GM18511 (cell line): ENCODE data around the gene BCAS2.
"Not testable (repeated sequence)": the region's sequence is repeated elsewhere in the genome, so short reads cannot be mapped to it uniquely, and the experiment has no call there.

Experiments used
- ATAC-seq: cut with Tn5 transposase; IDR thresholded peaks from one replicate; pipeline ENCODE4 v1.9.1; 2021; ENCODE audit warnings: mild to moderate bottlenecking, moderate library complexity; ENCODE audit not compliant: unreplicated experiment

Gene BCAS2

DNA sequence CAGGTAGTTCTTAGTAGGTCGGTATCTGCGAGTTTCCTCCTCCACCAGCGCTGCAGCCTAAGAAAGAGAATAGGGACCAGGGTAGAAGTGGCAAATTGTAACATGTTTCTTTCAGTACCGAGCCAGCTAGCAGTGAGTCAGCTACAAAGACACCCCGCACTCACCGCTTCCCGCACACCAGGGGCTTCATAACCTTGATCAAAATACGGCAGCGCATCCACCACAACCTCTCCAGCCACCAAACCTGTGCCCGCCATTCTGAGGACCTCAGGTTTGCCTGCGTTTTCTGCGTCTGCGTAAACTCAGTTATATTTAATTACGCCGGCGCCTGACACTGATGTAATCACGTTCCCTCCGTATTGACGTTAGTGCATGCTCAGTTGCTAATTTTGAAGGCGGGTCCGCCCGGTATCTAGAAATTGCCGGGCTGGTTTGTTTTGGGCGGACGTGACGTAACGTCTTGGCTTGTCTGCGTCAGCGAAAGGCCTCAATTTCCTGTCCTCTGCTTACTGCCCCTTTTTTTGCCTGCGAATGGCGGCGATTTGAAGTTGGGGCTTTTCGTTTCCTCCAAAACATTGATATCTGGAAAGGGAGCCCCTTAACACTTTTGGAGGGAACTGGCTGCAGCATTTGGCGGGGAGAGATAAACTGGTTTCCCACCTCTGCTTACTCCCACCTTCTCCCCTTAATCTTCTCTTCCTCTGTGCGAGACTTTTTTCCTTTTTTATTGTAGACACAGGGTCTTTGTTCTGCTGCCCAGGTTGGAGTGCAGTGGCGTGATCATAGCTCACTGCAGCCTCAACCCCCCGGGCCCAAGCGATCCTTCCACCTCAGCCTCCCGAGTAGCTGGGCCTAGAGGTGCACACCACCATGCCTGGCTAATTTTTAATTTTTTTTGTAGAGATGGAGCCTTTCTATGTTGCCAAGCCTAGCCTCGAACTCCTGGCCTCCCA lies at the start of gene BCAS2:
Gene BCAS2, minus strand, starts transcription at position 281 of the 953 bp plus-strand sequence. Its CDS starts 24 bp downstream, at position 257.
- ATAC-seq = peak; percentile 100

- no peak for ATAC-seq
Observed at GRCh38 chr1:114627107-114627506, 45.7 kb upstream of the BCAS2 start.

GRCh38 chr1:114623364-114623763 lies 41.9 kb upstream of the BCAS2 start:
- ATAC-seq = no peak

DNA sequence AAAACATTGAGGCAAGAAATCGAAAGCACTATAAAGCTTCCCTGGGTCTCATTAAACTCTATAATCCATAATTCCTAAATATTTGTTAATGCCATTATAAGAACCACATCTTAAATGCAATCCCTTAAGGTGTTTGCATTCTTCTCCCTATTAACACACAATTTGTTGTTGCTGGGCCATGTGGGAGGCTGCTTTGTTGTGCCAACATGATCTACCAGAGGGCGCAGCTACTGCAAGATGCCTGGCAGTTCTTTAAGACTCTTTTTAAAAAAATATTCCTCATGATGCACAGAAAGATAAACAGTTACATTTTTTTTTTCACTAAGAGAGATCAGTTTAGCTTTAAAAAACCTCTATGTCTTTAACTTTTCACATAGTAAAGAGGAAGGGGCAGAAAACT lies 39.0 kb upstream of the BCAS2 start:
- no peak for ATAC-seq

GRCh38 chr1:114618606-114619005 lies 37.2 kb upstream of the BCAS2 start:
- ATAC-seq = no peak

DNA sequence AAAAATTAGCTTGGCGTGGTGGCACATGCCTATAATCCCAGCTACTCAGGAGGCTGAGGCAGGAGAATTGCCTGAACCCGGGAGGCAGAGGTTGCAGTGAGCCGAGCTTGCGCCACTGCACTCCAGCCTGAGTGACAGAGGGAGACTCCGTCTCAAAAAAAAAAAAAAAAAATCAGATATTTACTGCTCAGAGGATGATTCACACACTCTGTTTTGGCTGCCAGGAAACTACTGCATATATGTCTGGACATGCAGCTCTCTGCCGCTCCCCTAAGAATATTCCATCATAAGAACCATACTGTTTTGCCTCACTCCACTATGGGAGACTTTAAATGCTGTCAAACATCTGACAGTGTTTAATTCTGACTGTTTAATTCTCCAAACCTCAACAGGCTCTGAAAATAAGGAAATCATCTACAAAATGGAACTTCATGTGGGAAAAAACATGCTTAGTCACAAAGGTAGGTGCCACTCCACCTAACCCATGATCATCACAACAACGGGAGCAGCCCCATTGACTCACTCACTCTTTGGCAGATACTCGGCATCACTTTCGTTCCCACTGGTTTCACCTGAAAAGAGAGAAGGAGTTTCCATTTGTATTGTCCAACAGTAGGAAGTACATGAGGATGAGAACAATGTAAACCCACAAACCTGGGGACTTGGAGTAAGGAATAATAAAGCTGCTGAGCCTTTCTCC lies 29.3 kb upstream of the BCAS2 start:
- no peak for ATAC-seq

DNA sequence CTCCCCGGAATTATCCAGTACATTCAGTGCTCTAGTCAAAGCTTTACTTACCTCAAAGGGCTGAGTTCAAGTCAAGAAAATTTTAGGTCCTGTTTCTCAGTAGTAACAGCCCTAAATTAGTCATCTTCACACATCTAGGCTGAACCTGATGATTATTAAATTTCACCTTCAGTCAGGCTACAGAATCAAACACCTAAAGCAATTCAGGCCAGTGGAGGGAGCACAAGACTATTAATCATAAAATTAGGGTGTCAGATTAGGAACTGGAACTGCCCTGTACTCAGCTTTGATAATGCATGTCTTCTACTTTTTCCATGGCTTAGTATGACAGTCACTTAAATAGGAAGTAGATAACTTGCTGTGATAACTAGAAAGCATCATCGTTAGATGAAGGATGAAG lies 28.4 kb upstream of the BCAS2 start:
- ATAC-seq = no peak

DNA sequence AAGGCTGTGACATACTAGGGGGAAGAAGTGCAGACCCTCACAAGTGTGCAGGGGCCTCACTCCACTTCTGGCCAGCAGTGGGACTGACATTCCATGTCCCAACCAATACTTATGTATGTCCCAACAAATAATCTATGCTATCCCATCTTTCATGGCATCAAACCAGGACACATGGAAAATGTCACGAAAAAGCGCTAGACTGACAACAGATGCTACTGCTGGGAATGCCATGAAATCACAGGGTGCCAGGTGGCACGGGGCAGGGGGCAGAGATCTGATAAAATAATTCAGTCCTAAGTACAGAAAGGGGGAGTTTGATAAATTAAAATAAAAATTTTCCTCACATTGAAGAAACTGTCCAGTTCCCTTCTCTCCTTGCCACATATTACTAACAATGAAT lies 27.6 kb upstream of the BCAS2 start:
- ATAC-seq = no peak

GRCh38 chr1:114607223-114607622 lies 25.8 kb upstream of the BCAS2 start:
- no peak for ATAC-seq

- ATAC-seq = no peak
Observed at GRCh38 chr1:114597949-114598348, 16.5 kb upstream of the BCAS2 start.

GRCh38 chr1:114595602-114596001 lies 14.2 kb upstream of the BCAS2 start:
- ATAC-seq = no peak

DNA sequence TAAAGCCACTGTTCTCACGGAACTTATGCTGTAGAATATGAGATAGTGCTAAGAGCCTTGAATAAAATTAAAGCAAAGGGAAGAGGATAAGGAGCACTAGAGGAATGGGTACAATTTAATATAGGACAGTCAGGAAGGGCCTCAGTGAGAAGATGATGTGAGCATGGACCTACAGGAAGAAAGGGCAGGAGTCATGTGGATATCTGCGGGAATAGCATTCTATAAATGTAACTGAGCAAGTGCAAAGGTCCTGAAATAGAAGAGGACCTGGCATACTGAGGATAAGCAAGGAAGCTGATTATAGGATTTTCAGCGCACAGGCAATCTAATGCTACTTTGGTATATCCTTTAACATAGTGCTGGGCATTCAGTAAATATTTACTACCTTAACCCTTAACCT lies 12.6 kb upstream of the BCAS2 start:
- no peak for ATAC-seq

DNA sequence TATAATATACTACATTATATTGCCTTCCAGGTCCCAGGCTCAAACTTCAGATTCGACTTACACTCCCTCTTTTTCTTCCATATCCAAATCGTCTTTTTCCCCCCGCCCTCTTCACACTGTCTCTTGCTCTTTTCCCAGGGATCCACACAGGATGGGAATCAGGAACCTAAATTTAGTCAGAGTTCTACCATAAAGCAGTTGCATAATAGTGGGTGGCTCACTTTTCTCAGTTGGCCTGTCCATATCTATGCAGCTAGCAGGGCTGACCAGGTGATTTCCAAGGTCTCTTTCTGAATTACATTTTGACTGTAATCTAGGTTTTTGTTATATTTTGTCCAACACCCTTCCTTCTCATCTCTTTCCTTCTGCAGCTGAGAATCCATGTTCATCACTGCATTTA lies 7.7 kb upstream of the BCAS2 start:
- no peak for ATAC-seq

DNA sequence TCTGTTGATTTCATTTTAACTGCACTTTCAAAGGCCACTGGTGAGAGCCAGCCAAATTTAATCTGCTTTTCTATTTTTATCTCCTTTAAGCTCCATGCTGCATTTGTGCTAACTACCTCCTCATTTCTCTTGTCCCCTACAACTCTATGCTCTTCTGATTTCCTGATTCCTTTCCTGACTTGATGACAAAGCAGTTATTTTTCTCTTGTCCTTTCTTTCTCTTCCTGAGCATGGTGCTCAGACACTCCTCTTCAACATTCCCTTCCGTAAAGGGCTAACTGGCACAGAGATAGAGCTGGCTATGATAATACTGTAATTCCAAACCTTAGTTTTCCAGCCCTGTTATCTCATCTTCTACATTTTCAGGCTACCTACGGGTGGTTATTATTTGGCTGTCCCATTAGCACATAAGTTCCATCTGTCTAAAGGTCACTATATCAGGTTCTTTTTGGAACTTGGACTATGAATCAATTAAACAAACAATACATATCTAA lies 6.8 kb upstream of the BCAS2 start:
- no peak for ATAC-seq

DNA sequence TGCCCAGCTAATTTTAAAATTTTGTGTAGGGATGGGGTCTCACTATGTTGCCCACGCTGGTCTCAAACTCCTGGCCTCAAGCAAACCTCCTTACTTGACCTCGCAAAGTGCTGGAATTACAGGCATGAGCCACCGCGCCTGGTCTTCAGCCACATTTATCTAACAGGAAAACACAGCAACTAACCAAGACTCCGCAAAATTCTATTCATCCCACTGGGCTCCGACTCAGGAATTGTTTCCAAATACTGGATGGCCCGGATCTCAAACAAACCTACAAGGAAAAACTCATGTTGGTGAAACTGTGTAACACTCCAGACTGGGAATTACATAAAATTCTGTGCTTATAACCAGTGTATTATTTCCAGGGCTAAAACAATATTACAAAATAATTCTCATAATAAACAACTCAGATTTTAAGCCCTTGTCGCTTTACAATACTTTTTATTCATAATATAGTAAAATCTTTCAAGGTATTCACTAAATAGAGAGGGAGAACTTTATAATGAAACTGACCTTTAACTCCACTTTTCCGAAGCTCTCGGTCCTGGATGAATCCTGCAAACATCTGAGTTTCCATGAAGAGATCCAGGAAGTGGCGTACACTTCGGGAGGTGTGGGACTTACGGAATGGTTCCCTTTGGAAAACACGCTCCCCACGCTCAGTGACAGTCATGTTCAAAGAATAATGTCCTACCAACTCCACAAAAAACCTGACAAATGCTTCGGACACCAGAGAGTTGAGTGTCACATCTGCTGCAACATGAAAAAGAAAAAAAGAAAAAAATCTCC lies 6.0 kb upstream of the BCAS2 start:
- no peak for ATAC-seq

DNA sequence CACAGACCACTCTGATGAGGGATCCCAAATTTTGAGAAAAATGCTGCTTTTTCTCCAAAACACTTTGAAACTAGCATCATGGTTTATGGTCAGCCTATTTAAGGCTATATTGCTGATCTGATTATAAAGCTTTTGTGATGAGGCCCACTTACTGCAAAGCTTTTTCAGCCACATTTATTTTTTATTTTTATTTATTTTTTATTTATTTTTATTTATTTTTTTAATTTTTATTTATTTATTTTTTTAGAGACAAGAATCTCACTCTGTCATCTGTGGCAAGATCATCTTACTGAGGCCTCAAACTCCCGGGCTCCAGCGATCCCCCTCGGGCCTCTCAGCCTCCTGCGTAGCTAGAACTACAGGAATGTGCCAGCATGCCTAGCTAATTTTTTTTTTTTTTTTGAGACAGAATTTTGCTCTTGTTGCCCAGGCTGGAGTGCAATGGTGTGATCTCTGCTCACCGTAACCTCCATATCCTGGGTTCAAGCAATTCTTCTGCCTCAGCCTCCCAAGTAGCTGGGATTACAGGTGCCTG lies 5.2 kb upstream of the BCAS2 start:
- ATAC-seq = no peak

DNA sequence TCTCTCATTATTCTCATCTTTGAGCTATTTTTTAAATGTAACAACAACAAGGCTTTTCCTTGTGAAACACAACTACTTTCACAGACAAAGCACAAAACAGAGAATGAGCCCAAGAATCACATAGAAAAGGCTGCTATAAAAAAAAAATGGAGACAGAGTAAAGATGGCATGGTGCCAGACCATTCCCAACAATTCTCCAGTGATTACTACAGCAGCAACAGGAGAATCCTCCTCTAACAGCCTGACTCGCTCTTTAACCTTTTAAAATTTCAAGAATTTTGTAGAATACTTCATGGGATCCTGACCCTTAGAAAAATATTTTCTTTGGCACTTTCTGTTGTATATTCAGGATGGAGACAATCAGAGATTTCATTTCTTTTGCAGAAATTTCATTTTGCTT lies 3.8 kb upstream of the BCAS2 start:
- no peak for ATAC-seq

DNA sequence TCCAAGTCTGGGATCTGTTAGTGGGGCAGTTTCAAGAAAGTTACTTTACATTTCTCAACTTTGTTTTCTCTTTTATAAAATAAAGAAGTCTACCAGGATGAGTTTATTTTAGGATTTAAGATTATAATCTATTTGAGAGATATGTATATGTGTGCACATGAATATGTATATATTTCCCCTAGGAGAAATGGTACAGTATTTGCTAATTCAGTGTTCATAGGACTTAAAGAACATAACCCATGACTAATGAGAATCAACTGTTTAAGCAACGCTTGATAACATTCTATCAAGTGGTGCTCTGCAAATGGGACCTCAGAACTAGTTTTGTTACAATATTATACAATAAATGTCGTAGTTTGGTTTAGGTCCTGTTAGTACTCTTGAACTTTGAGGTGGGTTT lies 7.0 kb downstream of the BCAS2 start:
- ATAC-seq = no peak

GRCh38 chr1:114564141-114564540 lies 17.3 kb downstream of the BCAS2 start:
- no peak for ATAC-seq

DNA sequence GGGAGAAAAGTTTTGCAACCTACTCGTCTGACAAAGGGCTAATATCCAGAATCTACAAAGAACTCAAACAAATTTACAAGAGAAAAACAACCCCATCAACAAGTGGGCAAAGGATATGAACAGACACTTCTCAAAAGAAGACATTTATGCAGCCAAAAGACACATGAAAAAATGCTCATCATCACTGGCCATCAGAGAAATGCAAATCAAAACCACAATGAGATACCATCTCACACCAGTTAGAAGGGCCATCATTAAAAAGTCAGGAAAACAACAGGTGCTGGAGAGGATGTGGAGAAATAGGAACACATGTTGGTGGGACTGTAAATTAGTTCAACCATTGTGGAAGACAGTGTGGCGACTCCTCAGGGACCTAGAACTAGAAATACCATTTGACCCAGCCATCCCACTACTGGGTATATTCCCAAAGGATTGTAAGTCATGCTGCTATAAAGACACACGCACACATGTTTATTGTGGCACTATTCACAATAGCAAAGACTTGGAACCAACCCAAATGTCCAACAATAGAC lies 18.4 kb downstream of the BCAS2 start:
- not testable (repeated sequence) for ATAC-seq

DNA sequence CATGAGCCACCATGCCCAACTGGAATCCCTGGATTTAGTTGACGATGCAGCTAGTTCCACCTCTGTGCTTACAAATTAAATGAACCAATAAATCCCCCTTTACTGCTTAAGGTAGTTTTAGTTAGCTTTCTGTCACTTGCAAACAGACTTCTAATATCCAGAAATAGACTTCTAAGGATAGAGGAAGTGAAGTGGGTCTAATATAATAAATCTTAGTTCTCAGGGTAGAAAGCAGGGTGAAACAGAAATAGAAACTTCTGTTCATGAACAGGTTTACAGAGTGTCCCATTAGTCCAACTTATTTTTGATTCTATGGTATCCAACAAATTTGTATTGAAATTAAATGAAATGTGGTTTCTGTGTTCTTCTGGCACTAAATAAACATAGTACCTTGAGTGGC lies 20.1 kb downstream of the BCAS2 start:
- no peak for ATAC-seq
